RKO (cell line): ENCODE results near the gene PBX4.

ENCODE experiments used
- DNase-seq: peaks from one replicate; pipeline ENCODE4 v3.0.0-alpha.2; 2016; ENCODE audit warnings: low spot score

PBX4 gene

GRCh38 chr19:19524053-19524452 is 94.4 kb downstream of the PBX4 start:
- no peak for DNase-seq

- DNase-seq, result no peak
Observed at GRCh38 chr19:19523177-19523576, 95.3 kb downstream of the PBX4 start.

GRCh38 chr19:19520989-19521388 is 97.5 kb downstream of the PBX4 start:
- no peak for DNase-seq

- DNase-seq, result no peak
Observed at GRCh38 chr19:19517235-19517619, 101.3 kb downstream of the PBX4 start.

- peak; percentile 90 for DNase-seq
Observed at GRCh38 chr19:19515642-19516519, 102.6 kb downstream of the PBX4 start, which contains the start of gene NDUFA13. Gene NDUFA13 (plus strand): TSS chr19:19516225. CDS start chr19:19516239, 14 bp downstream.

GRCh38 chr19:19514881-19515641 is 103.4 kb downstream of the PBX4 start, which contains the start of gene TSSK6:
Gene TSSK6 (minus strand): TSS chr19:19515548. CDS start chr19:19515427, 121 bp downstream.
- no peak for DNase-seq

- DNase-seq, result no peak
Observed at GRCh38 chr19:19514215-19514657, 104.3 kb downstream of the PBX4 start.

- no peak for DNase-seq
Observed at GRCh38 chr19:19513682-19514081, 104.8 kb downstream of the PBX4 start.
